HG02884 (cell line): ENCODE results near the gene IL36B.

Experiments
- ATAC-seq: cut with Tn5 transposase; IDR thresholded peaks from one replicate; pipeline ENCODE4 v1.9.1; 2021; ENCODE audit warnings: mild to moderate bottlenecking, moderate library complexity; ENCODE audit not compliant: unreplicated experiment

IL36B gene

DNA sequence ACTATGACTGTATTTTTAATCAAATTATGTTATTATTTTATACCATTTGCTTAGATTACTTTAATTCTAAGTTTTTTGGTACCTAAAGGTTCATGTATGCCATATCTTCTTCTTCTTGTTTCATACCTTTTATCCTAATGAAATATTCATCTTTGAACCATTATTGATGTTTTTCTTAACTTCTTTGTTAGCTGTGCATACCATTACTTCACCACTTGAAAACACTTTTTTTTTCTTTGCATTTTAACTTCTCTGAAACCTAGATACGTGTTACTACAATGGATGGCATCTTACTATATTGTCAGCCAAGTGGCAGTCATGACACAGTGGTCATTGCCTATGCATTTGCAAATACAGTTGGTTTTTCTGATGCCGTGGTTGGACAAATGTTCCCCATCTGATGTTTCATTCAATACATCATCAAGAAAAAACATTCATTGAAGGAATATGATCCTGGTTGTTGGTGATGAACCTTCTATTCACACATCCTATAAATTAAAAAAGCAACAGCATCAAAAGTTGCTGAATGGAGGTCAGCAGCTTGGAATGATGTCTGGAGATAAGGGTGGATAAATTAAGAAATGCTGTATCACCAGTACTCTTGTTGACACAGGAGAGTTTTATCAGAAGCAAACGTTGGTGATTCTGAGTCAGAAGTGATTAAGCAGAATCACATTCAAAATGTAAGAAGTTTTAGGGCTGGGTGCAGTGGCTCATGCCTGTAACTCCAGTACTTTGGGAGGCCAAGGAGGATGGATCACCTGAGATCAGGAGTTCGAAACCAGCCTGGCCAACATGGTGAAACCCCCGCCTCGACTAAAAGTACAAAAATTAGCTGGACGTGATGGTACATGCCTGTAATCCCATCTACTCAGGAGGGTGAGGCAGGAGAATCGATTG is 40.0 kb downstream of the IL36B start:
- no peak for ATAC-seq

DNA sequence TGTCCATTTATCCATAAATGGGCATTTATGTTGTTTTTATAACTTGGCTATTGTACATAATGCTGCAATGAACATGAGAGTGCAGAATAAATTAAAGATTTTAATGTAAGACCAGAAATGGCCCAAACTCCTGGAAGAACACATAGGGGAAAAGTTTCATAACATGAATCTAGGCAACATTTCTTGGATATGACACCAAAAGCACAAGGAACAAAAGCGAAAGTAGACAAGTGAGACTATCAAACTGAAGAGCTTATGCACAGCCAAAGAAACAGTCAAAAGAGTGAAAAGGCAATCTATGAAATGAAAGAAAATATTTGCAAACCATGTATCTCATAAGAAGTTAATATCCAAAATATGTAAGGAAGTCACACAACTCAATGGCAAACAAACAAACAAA is 41.6 kb downstream of the IL36B start:
- no peak for ATAC-seq

DNA sequence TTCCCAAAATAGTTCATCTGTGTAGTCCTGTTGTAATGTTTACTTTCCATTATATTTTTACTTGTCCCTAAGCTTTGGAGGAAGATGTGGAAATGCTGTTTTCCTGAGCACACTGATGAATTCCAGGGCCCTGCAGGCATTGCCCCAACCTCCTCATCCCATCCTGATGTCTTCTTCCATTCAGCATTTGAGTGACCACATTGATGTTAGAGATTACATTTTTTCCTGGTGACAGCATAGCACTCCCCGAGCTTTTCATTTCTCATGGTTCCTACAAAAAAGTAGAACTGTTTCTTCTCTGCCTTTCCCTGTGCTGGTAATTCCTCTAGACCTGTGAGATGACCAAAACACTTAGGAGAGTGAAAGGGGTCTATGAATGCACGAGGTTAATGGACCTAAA is 42.6 kb downstream of the IL36B start:
- no peak for ATAC-seq

DNA sequence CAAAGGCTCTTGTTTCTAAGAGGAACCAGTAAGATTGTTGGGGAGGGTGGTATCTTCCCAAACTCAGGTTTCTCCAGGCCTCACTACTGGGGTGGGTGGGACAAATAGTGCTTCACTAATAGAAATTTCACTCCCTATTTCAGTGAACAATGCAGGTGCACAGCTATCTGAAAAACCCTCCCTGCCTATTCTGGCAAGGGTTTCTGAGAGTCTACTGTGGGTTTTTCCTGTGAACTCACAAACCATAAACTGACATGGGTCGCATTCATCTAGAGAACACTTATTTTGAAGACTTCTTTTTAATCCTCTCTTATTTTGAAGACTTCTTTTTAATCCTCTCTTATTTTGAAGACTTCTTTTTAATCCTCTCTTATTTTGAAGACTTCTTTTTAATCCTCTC is 43.0 kb downstream of the IL36B start:
- no peak for ATAC-seq

DNA sequence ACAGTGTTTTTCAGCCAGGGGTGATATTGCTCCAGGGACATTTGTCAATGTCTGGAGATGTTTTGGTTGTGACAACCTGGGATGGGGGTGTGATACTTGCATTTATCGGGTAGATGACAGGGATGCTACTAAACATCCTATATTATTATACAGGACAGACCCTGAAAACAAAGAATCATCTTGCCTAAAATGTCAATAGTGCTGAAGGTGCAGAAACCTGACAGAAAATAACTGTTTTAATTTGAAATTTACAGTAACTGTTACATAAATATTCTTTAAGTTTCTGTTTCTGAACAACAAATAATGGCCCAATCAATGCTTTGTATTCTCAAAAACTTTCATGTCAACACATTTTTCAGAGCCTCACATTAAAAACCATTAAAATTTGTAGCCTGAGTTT is 45.4 kb downstream of the IL36B start:
- ATAC-seq = no peak

DNA sequence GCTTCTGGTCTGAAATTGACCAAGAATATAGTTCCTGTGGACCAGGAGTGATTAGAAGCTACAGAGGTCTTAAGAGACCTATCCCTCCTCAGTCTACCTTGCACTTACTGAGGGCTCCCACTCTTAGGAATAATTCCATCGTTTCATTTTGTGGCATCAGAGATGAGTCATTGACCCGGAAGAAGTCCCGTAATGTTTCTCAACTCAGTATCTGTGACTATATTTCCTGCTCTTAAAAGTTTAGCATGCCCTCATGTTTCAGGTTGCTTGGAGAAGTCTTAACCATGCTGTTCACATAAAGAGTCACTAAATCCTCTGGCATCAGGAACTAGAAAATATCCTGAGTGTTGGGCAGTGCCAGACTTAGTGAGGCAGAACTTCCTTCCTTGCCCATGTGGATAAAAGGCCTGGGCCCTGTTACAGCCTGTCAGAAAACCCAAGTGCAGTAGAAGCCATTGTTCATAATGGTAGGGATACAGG is 47.6 kb downstream of the IL36B start, which contains the start of gene IL36A:
Gene IL36A, plus strand, starts transcription at position 430 of the 480 bp plus-strand sequence. CDS start 413 bp downstream, outside the sequence.
- ATAC-seq = no peak

DNA sequence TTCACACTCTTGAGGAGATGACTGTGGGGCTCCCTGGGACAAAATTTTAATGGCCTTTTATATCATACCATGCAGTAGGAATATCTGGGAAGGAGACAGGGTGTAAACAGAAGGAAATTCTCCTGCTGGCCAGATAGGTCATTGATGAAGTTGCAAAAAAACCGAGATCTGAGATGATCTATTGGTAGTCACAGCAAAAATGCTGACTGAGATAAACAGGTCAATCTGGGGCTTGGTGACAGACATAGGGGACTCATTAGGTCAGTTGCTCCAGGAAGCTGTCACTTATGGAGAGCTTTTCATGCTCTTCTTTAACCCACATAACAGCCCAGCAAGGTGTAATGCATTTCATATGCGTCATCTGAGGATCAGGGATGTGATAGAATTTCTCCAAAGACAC is 50.0 kb downstream of the IL36B start:
- no peak for ATAC-seq

DNA sequence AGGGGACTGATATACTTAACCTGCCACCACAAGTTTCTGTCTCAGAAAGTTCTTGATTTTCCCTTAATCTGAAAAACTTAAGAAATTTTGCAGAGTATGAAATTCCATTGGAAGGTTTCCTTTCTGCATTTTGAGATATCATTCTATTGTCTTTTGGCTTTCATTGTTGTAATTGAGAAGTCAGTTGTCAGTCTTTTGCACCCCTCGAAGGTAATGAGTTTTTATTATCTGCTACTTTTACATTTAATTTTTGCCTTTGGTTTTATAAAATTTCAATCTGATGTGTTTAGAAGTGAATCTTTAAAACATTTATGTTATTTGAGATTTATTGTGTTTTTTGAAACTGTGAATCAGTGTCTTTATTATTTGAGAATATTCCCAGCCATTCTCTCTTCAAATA is 52.2 kb downstream of the IL36B start:
- no peak for ATAC-seq

DNA sequence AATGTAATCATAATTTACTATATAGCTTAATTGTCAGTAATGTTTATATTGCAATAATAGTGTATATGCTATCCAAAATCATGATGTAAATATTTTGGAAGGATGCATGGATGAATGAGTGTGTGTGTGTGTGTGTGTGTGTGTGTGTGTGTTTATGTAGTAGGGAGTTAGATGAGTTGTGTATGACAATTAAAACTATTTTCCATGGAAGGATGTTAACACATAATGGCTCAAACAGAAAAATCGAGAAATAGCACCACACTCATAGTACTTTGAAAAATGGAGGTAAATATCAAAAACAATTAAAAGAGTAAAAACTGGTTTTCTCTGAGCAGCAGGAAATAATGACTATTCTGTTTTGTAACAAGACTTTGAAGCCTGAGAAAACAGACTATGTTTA is 55.5 kb downstream of the IL36B start:
- no peak for ATAC-seq

DNA sequence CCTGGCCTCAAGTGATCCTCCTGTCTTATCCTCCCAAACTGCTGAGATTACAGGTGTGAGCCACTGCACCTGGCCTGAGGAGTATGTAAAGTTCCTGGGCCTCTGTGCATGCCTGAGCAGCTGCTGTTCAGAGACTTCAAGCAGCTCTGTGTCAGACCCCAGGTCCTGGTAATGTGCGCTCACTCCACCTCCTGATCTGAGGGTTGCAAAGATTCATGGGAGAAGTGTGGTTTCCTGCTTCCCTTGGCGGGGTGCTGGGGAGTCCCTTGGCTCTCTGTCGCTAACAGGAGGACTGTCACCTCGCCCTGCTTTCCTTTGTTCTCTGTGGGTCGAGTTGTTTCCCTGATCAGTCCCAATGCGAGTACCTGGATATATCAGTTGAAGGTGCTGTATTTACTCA is 56.0 kb downstream of the IL36B start:
- ATAC-seq = no peak

DNA sequence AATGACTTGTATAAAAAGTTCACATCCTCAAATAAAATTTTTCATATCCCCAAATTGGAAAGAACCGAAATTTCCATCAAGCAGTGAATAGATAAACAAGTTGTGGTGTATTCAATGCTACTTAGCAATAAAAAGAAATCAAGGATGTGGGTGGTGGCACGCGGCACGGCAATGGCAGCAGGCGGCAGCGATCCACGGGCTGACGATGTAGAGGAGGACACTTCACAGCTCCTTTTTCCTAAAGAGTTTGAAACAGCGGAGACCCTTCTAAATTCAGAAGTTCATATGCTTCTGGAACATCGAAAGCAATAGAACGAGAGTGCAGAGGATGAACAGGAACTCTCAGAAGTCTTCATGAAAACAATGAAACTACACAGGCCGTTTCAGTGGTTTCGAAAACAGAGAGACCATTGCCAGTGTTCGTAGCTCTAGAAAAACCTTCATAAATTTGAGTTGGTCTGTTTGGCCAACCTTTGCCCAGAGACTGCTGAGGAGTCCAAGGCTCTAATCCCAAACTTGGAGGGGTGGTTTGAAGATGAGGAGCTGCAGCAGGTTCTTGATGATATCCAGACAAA is 57.2 kb downstream of the IL36B start:
- no peak for ATAC-seq

DNA sequence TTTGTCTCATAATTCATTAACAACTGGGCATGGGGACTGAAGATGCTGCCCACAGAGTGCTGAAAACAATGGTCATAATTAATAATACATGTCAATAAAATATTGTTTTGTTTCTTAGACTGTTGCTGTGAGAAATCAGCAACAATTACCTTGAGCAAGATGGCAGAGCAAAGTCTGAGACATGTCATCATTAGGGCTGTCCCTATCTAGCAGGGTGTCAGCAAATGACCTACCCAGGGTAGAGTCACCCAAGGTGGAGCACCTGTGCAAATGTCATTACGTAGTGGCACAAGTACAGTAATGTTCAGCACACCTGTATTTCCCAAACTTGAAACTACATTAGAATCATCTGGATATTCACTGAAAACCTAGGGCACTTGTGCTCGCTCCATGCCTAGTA is 58.0 kb downstream of the IL36B start:
- no peak for ATAC-seq

DNA sequence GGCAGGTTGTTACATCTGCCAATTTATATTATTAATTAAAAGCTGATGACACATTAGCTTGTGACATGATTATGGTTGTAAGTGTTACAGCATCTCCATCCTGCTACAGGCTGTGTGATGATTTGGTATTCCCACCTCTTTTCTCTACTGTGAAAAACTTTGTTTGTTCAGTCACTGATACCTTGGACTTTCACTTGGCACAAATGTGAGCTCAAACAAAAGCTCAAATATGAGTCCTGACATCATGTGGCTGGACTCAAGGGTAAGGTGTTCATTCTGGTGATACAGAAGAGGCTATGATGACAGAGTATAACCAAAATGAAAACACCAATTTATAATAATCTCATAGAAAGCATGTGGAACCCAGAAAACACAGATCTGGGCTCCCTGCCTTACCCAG is 58.8 kb downstream of the IL36B start:
- no peak for ATAC-seq

DNA sequence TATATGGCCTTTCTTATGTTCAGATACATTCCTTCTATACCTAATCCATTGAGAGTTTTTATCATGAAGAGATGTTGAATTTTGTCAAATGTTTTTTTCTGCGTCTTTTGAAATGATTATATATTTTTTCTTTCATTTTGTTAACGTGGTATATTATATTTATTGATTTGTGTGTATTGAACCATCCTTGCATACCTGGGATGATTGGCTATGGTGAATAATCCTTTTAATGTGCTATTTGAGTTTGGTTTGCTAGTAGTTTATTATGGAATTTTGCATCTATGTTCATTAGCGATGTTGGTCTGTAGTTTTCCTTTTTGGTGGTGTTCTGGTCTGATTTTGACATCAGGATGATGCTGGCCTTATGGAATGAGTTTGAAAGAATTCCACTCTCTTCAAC is 63.1 kb downstream of the IL36B start:
- no peak for ATAC-seq

DNA sequence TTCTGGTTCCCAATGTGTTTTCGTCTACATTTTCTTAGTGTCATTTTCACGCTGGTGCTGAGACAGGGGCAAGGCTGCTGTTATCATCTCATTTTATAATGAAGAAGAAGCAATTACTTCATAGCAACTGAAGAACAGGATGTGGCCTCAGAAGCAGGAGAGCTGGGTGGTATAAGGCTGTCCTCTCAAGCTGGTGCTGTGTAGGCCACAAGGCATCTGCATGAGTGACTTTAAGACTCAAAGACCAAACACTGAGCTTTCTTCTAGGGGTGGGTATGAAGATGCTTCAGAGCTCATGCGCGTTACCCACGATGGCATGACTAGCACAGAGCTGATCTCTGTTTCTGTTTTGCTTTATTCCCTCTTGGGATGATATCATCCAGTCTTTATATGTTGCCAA is 67.6 kb downstream of the IL36B start:
- no peak for ATAC-seq

DNA sequence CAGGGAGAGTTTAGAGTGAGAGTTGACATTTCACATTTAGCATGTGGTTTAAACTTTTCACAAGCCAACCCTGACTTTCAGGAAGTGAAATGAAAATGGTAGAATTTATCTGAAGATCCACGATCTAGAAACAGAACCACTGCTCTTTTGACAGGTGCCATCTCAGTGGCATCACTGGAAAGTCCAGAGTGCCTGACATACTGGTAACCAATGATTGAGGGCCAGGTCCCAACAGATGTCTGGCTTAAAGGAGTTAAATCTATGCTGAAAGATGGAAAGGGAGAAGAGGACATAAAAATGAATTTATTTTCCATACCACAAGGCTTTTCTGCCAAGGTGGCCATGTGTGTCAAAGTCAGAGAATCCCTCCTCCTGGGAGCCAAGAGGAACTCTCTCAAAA is 72.1 kb downstream of the IL36B start:
- ATAC-seq = no peak

DNA sequence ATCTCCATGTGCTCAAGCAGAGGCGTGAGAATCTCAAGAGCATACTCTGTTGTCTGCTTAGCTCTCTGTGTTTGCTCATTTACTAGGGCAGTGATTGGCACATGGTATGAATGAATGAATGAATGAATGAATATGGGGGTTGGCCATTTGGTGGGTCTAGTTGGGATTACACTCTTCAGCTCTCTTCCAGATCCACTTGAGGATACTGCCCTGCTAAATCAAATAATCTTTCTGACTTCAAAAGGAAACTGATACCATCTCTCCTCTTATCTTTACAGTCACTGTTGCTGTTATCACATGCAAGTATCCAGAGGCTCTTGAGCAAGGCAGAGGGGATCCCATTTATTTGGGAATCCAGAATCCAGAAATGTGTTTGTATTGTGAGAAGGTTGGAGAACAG is 72.9 kb downstream of the IL36B start:
- no peak for ATAC-seq

DNA sequence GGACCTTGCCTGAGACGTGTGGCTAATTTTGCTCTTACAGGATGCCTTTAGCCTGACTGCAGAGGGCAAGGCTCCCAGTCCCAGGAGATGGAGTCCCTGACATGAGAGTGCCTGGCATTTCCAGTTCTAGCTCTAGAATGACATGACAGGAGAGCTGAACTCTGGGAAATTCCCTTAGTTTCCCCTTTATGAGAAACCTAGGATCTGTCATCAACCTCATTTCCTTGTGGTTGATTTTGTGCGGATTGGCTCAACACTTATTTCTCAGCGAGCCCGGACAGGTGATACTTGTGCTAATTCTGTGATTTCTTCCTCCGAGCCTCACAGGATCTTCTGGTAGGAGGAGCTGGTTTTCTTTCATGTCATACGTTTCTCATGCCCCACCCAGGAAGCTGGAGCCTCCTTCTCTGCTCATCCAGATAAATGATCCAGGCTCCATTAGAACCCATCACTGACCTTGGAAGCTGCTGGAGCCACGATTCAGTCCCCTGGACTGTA is 75.1 kb downstream of the IL36B start, which contains the start of gene IL36G:
Gene IL36G, plus strand, starts transcription at position 448 of the 498 bp plus-strand sequence. CDS start 633 bp downstream, outside the sequence.
- no peak for ATAC-seq
